ENCODE data around the gene SAMD15. TPM values are rescaled to one million over a fixed set of nuclear protein-coding genes. Genes with fewer than 3 reads are reported as not detected.
"Not testable (repeated sequence)": the region's sequence is repeated elsewhere in the genome, so short reads cannot be mapped to it uniquely, and the experiment has no call there.

The SAMD15 gene
- polyA plus RNA-seq, 1 experiment = 0.34 TPM

DNA sequence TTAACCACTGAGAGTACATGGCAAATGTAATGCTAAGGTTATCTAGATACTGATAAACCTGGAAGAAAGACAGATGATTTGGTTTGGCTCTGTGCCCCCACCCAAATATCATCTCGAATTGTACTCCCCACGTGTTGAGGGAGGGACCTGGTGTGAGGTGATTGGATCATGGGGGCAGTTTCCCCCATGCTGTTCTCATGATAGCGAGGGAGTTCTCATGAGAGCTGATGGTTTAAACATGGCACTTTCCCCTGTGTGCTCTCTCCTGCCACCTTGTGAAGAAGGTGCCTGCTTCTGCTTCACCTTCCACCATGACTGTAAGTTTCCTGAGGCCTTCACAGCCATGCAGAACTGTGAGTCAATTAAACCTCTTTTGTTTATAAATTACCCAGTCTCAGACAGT lies 32.0 kb downstream of the SAMD15 start:
- CTCF ChIA-PET = interaction anchor here (0.8 kb wide), 1 partner anchor 107 kb away, joined by 4 read pairs; no protein-coding TSS in a partner anchor
- Histone ChIP-seq H3K4me3 (ENCODE audit: low read depth, low read length) (no peak overlapping the region), H3K36me3 (ENCODE audit: control insufficient read depth, insufficient read depth, low read length) (no peaks in the 10 kb centered on the region), H3K27me3 (ENCODE audit: control insufficient read depth, insufficient read depth, low read length) (no peaks in the 10 kb centered on the region)
- POLR2A ChIA-PET = no interaction called here
- no peak for DNase-seq (ENCODE audit: low read depth)
- TF ChIP-seq, protein P1, sequence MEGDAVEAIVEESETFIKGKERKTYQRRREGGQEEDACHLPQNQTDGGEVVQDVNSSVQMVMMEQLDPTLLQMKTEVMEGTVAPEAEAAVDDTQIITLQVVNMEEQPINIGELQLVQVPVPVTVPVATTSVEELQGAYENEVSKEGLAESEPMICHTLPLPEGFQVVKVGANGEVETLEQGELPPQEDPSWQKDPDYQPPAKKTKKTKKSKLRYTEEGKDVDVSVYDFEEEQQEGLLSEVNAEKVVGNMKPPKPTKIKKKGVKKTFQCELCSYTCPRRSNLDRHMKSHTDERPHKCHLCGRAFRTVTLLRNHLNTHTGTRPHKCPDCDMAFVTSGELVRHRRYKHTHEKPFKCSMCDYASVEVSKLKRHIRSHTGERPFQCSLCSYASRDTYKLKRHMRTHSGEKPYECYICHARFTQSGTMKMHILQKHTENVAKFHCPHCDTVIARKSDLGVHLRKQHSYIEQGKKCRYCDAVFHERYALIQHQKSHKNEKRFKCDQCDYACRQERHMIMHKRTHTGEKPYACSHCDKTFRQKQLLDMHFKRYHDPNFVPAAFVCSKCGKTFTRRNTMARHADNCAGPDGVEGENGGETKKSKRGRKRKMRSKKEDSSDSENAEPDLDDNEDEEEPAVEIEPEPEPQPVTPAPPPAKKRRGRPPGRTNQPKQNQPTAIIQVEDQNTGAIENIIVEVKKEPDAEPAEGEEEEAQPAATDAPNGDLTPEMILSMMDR (IDR thresholded peaks at IDR 0.05; ENCODE audit: insufficient read depth, low read depth, low read length) = 0 out of 2 replicates have a peak, but pooled peaks have one; percentile 12

- not testable (repeated sequence) for H3K4me3 ChIP-seq (ENCODE audit: low read depth, low read length); H3K36me3 ChIP-seq (ENCODE audit: control insufficient read depth, insufficient read depth, low read length); DNase-seq (ENCODE audit: low read depth); H3K27me3 ChIP-seq (ENCODE audit: control insufficient read depth, insufficient read depth, low read length)
- ChIA-PET POLR2A (interaction anchor here (0.6 kb wide), 1 partner anchor 102 kb away, joined by 10 read pairs; no protein-coding TSS in a partner anchor), CTCF (interaction anchor here (0.6 kb wide), 1 partner anchor 401 kb away, joined by 3 read pairs; no protein-coding TSS in a partner anchor)
These were observed 38.3 kb downstream of the SAMD15 start for GRCh38 chr14:77415403-77416030.

DNA sequence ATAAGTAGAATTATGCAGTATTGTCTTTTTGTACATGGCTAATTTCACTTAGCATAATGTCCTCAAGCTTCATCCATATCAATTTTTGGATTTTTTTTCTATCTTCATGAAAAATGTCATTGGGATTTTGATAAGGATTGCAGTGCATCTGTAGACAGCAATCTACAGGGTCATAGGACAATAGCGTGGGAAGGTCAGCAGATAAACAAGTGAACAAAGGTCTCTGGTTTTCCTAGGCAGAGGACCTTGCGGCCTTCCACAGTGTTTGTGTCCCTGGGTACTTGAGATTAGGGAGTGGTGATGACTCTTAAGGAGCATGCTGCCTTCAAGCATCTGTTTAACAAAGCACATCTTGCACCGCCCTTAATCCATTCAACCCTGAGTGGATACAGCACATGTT lies 38.9 kb downstream of the SAMD15 start:
- H3K36me3 ChIP-seq (ENCODE audit: control insufficient read depth, insufficient read depth, low read length); H3K27me3 ChIP-seq (ENCODE audit: control insufficient read depth, insufficient read depth, low read length); CTCF ChIA-PET; H3K4me3 ChIP-seq (ENCODE audit: low read depth, low read length); DNase-seq (ENCODE audit: low read depth): not testable (repeated sequence)
- POLR2A ChIA-PET = interaction anchor here (0.6 kb wide), 1 partner anchor 102 kb away, joined by 10 read pairs; no protein-coding TSS in a partner anchor

GRCh38 chr14:77416836-77417235 lies 39.7 kb downstream of the SAMD15 start:
- H3K27me3 ChIP-seq (ENCODE audit: control insufficient read depth, insufficient read depth, low read length) = no peaks in the 10 kb centered on the region
- no peak for DNase-seq (ENCODE audit: low read depth)
- no peaks in the 10 kb centered on the region for H3K36me3 ChIP-seq (ENCODE audit: control insufficient read depth, insufficient read depth, low read length)
- POLR2A ChIA-PET = no interaction called here
- no peak overlapping the region for H3K4me3 ChIP-seq (ENCODE audit: low read depth, low read length)
- CTCF ChIA-PET = no interaction called here
- TF ChIP-seq, protein P1 (IDR thresholded peaks at IDR 0.05; ENCODE audit: insufficient read depth, low read depth, low read length) = no peak

DNA sequence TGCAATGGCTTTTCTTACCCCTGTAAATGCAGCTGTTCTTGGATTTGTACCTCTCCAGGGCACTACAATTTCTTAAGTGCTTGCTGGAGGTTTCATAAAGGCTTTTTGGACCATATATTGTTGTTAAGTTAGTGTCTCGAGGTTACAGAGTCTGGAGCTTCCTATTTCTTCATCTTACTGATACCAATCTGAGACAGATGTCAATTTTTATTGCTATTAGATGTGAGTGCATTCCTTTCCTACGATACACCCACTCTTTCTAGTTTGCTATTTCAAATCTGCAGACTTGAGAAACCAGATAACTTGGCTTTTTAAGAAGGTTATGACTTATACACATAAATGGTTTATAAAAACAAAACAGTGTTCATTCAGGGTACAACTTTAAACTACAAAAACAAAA lies 44.0 kb downstream of the SAMD15 start:
- ChIA-PET POLR2A (no interaction called here), CTCF (no interaction called here)
- H3K27me3 ChIP-seq (ENCODE audit: control insufficient read depth, insufficient read depth, low read length) = no peaks in the 10 kb centered on the region
- H3K4me3 ChIP-seq (ENCODE audit: low read depth, low read length) = no peak overlapping the region
- peaks cover 5% of the 10 kb centered on the region for H3K36me3 ChIP-seq (ENCODE audit: control insufficient read depth, insufficient read depth, low read length)
- TF ChIP-seq, protein P1 (IDR thresholded peaks at IDR 0.05; ENCODE audit: insufficient read depth, low read depth, low read length) = no peak
- DNase-seq (ENCODE audit: low read depth) = peak; percentile 21

DNA sequence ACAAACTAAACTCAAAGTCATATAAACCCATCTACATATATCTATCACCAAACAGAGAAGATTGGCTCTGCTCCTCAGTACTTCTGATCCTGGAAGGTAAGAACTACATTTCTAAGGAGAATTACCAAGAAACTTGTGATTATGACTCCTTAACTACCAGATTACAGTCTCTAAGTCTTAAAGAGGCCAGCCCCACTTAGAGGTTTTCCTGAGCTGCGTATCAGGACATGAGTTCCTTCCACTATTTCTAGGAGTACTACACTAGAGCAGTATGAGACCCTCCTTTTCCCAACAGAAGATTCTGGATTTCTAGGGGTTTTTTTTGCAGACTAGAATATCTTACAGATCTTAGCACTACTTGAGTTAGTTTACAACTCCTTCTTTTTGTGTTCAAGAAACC lies 46.2 kb downstream of the SAMD15 start, which contains the start of gene NOXRED1:
Gene NOXRED1, minus strand, starts transcription at position 101 of the 400 bp plus-strand sequence. CDS start 634 bp downstream, outside the sequence.
- TF ChIP-seq, protein P1 (IDR thresholded peaks at IDR 0.05; ENCODE audit: insufficient read depth, low read depth, low read length) = no peak
- ChIA-PET POLR2A (no interaction called here), CTCF (no interaction called here)
- H3K4me3 ChIP-seq (ENCODE audit: low read depth, low read length) = no peak within 1 kb of the TSS
- no peak for DNase-seq (ENCODE audit: low read depth)
- peaks cover 14% of the 10 kb centered on the region for H3K36me3 ChIP-seq (ENCODE audit: control insufficient read depth, insufficient read depth, low read length)
- no peaks in the 10 kb centered on the region for H3K27me3 ChIP-seq (ENCODE audit: control insufficient read depth, insufficient read depth, low read length)
